IMR-90 (cell line): ENCODE data around the gene FGFR4. TPM values are rescaled to one million over a fixed set of nuclear protein-coding genes. Genes with fewer than 3 reads are reported as not detected.
A peak's percentile ranks its signal among the peaks of the same experiment; 100 is the strongest.

ENCODE experiments used
- ATAC-seq: fragments of 200-7000 bp; cut with Tn5 transposase; 2 replicates; pipeline ENCODE4 v1.9.1; 2020; ENCODE audit warnings: low read depth, mild to moderate bottlenecking, moderate library complexity
- BruUV-seq: library from RNA; stranded (reverse); fragments of 400-500 nt; replicated peaks from 2 replicates; lab custom pipeline; 2021; lab: Mats Ljungman, UMichigan
- CTCF ChIA-PET: fragments of 300-600 bp; formaldehyde crosslinking; extraction: SDS; loops from one replicate; lab custom pipeline; 2021; ENCODE audit warnings: antibody characterized with exemption; lab: Yijun Ruan, JAX
- POLR2A ChIA-PET: fragments of 300-600 bp; sonication (Branson Sonifier 250); formaldehyde crosslinking; loops from one replicate; lab custom pipeline; 2022; ENCODE audit warnings: antibody characterized with exemption; ENCODE audit not compliant: unreplicated experiment; lab: Charles Lee
- DNase-seq: peaks from one replicate; pipeline ENCODE4 v3.0.0; 2013
- H2AFZ ChIP-seq: replicated peaks from 2 replicates; pipeline ENCODE3; 2013; ENCODE audit warnings: low read length, mild to moderate bottlenecking; ENCODE audit not compliant: poor library complexity
- H2AK5ac ChIP-seq: 2 replicates; pipeline ENCODE4 v1.6.1; 2013; ENCODE audit warnings: low read depth, low read length, inconsistent platforms
- H2AK9ac ChIP-seq: replicated peaks from 2 replicates; pipeline ENCODE3; 2013; ENCODE audit warnings: mild to moderate bottlenecking, low read depth, low read length, moderate library complexity; ENCODE audit not compliant: poor library complexity
- H2BK120ac ChIP-seq: 2 replicates; pipeline ENCODE4 v1.6.1; 2013; ENCODE audit warnings: low read depth, low read length, inconsistent platforms
- H2BK15ac ChIP-seq: 3 replicates; pipeline ENCODE4 v1.6.1; 2013; ENCODE audit warnings: low read depth, low read length, inconsistent platforms
- H2BK20ac ChIP-seq: 2 replicates; pipeline ENCODE4 v1.6.1; 2013; ENCODE audit warnings: low read depth, mild to moderate bottlenecking, inconsistent platforms, low read length, moderate library complexity
- H2BK5ac ChIP-seq: 2 replicates; pipeline ENCODE4 v1.6.1; 2013; ENCODE audit warnings: mild to moderate bottlenecking, low read depth, low read length, inconsistent platforms; ENCODE audit not compliant: poor library complexity, severe bottlenecking
- H3K14ac ChIP-seq: replicated peaks from 2 replicates; pipeline ENCODE4 v1.6.1; 2013; ENCODE audit warnings: low read depth, low read length, inconsistent platforms
- H3K18ac ChIP-seq: 2 replicates; pipeline ENCODE4 v1.6.1; 2013; ENCODE audit warnings: low read depth, low read length, control low read depth
- H3K23ac ChIP-seq: 2 replicates; pipeline ENCODE4 v1.6.1; 2013; ENCODE audit warnings: low read depth, low read length, inconsistent platforms
- H3K27ac ChIP-seq: 2 replicates; pipeline ENCODE4 v1.5.1; 2013; ENCODE audit warnings: mild to moderate bottlenecking, control low read depth, low read length; ENCODE audit not compliant: insufficient read depth
- H3K27me3 ChIP-seq: 2 replicates; pipeline ENCODE4 v1.6.1; 2013; ENCODE audit warnings: low read length; ENCODE audit not compliant: control insufficient read depth, insufficient read depth
- H3K36me3 ChIP-seq: 2 replicates; pipeline ENCODE4 v1.6.1; 2013; ENCODE audit warnings: low read length, mixed read lengths; ENCODE audit not compliant: control insufficient read depth, insufficient read depth
- H3K4ac ChIP-seq: 2 replicates; pipeline ENCODE4 v1.6.1; 2013; ENCODE audit warnings: low read depth, low read length, inconsistent platforms
- H3K4me1 ChIP-seq: 2 replicates; pipeline ENCODE4 v1.6.1; 2013; ENCODE audit warnings: low read length, mixed read lengths; ENCODE audit not compliant: control insufficient read depth, insufficient read depth
- H3K4me2 ChIP-seq: 2 replicates; pipeline ENCODE4 v1.6.1; 2013; ENCODE audit warnings: low read depth, mild to moderate bottlenecking, control low read depth, low read length, moderate library complexity
- H3K4me3 ChIP-seq: 2 replicates; pipeline ENCODE4 v1.5.1; 2013; ENCODE audit warnings: low read depth, mild to moderate bottlenecking, control low read depth, low read length, moderate library complexity; ENCODE audit not compliant: insufficient read depth
- H3K56ac ChIP-seq: 2 replicates; pipeline ENCODE4 v1.6.1; 2013; ENCODE audit warnings: low read length, inconsistent platforms; ENCODE audit not compliant: insufficient read depth; ENCODE audit errors: extremely low read depth
- H3K79me1 ChIP-seq, 2 experiments: 2 replicates each; pipeline ENCODE4 v1.6.1; 2013; ENCODE audit warnings: low read length in 2 of 2, inconsistent platforms in 1 of 2, low read depth in 1 of 2
- H3K9ac ChIP-seq: 2 replicates; pipeline ENCODE4 v1.6.1; 2013; ENCODE audit warnings: low read depth, low read length, control low read depth
- H3K9me1 ChIP-seq: 2 replicates; pipeline ENCODE4 v1.6.1; 2013; ENCODE audit warnings: low read length, inconsistent platforms; ENCODE audit not compliant: insufficient read depth
- H3K9me3 ChIP-seq: 2 replicates; pipeline ENCODE4 v1.6.1; 2013; ENCODE audit warnings: low read length; ENCODE audit not compliant: control insufficient read depth, insufficient read depth
- H4K20me1 ChIP-seq: 2 replicates; pipeline ENCODE4 v1.6.1; 2013; ENCODE audit warnings: low read length, inconsistent platforms; ENCODE audit not compliant: insufficient read depth
- H4K5ac ChIP-seq: 2 replicates; pipeline ENCODE4 v1.6.1; 2013; ENCODE audit warnings: mild to moderate bottlenecking, low read depth, low read length, control low read depth
- H4K8ac ChIP-seq, 2 experiments: 2 replicates each; pipeline ENCODE4 v1.6.1; 2013; ENCODE audit warnings: low read depth in 2 of 2, low read length in 2 of 2, control low read depth in 1 of 2, inconsistent platforms in 1 of 2
- H4K91ac ChIP-seq: 2 replicates; pipeline ENCODE4 v1.6.1; 2013; ENCODE audit warnings: low read depth, low read length, inconsistent platforms; ENCODE audit not compliant: insufficient read depth
- BHLHE40 ChIP-seq: fragments of 150-350 bp; IDR thresholded peaks from 2 replicates; pipeline ENCODE4 v1.6.1; 2016; ENCODE audit warnings: mild to moderate bottlenecking, low read depth, low read length
- CEBPB ChIP-seq: IDR thresholded peaks from 2 replicates; pipeline ENCODE4 v1.6.1; 2012; ENCODE audit warnings: low read depth, low read length, improper control_type of control experiment
- CHD1 ChIP-seq: IDR thresholded peaks from 2 replicates; pipeline ENCODE4 v1.6.1; 2012; ENCODE audit warnings: low read depth, low read length, improper control_type of control experiment
- CTCF ChIP-seq: conservative IDR thresholded peaks from 2 replicates; pipeline ENCODE4 v1.5.1; 2012; ENCODE audit warnings: mild to moderate bottlenecking, low read depth, low read length, improper control_type of control experiment
- ELK1 ChIP-seq: fragments of 150-350 bp; IDR thresholded peaks from 2 replicates; pipeline ENCODE4 v1.6.1; 2016; ENCODE audit warnings: low read depth, mild to moderate bottlenecking, low read length, moderate library complexity, borderline replicate concordance
- FOS ChIP-seq: fragments of 150-350 bp; IDR thresholded peaks from 2 replicates; pipeline ENCODE4 v1.6.1; 2016; ENCODE audit warnings: low read depth, low read length
- MAFK ChIP-seq: IDR thresholded peaks from 2 replicates; pipeline ENCODE4 v1.6.1; 2012; ENCODE audit warnings: low read depth, low read length, improper control_type of control experiment
- POLR2A ChIP-seq: IDR thresholded peaks from 2 replicates; pipeline ENCODE4 v1.6.1; 2012; ENCODE audit warnings: mild to moderate bottlenecking, low read depth, low read length
- RCOR1 ChIP-seq: IDR thresholded peaks from 2 replicates; pipeline ENCODE4 v1.6.1; 2012; ENCODE audit warnings: mild to moderate bottlenecking, low read length, improper control_type of control experiment; ENCODE audit not compliant: insufficient replicate concordance
- RFX5 ChIP-seq: IDR thresholded peaks from 2 replicates; pipeline ENCODE4 v1.8.0; 2012; ENCODE audit warnings: low read depth, mild to moderate bottlenecking, low read length, moderate library complexity
- USF2 ChIP-seq: fragments of 150-350 bp; IDR thresholded peaks from 2 replicates; pipeline ENCODE4 v1.6.1; 2017; ENCODE audit warnings: mild to moderate bottlenecking, antibody characterized with exemption, low read length, low read depth
- WGBS, 2 experiments: methylation state at CpG; one replicate each; pipeline versions ENCODE4 v1.1.5 to v1.1.7; 2013; ENCODE audit warnings: missing lambda C conversion rate in 2 of 2; ENCODE audit not compliant: insufficient read length in 1 of 2; ENCODE audit errors: extremely low coverage in 2 of 2; 5-methylcytosine and 5-hydroxymethylcytosine counted together
- dilution Hi-C: fragments of 300-500 bp; cut with HindIII; formaldehyde crosslinking; loops from one replicate; pipeline ENCODE4 v1.14.3; 2018; ENCODE audit warnings: low sequenced_read_pairs; ENCODE audit not compliant: unreplicated experiment
- in situ Hi-C: fragments of 300-500 bp; cut with MboI; formaldehyde crosslinking; loops from 3 replicates; pipeline ENCODE4 v1.14.3; 2019; ENCODE audit warnings: low sequenced_read_pairs, inconsistent platforms, mixed read lengths
- intact Hi-C: fragments of 100-400 bp; cut with micrococcal nuclease; formaldehyde crosslinking; loops from 2 replicates; pipeline ENCODE4 v1.10.0; 2022
- polyA plus RNA-seq, 3 experiments: library from polyadenylated mRNA; depleted of rRNA; stranded (reverse); fragments of >200 nt; gene quantifications; 2 replicates each; pipeline ENCODE4 v1.2.3, GENCODE V29; 2012; ENCODE audit warnings: low replicate concordance in 1 of 3
- total RNA-seq: library from RNA; depleted of rRNA; stranded (reverse); fragments of >200 nt; gene quantifications from 2 replicates; pipeline ENCODE4 v1.2.3, GENCODE V29; 2012

FGFR4 gene
- total and polyA plus RNA-seq, 2 of the 4 experiments (the other 2 are of a cell fraction) = 0.90 to 2.4 TPM

GRCh38 chr5:177095088-177095669, 8.5 kb downstream of the FGFR4 start (continued):
- no peak for TF ChIP-seq RCOR1

- H3K4ac ChIP-seq = no peak overlapping the region
- no peak overlapping the region for H3K23ac ChIP-seq
- H3K4me1 ChIP-seq = peaks cover 38% of the 10 kb centered on the region
- H3K4me2 ChIP-seq = no peak overlapping the region
- H2BK20ac ChIP-seq = no peak overlapping the region
- intact Hi-C loops (no loop called here), in situ Hi-C loops (no loop called here), dilution Hi-C loops (no loop called here)
- ChIA-PET POLR2A (no interaction called here), CTCF (no interaction called here)
- DNase-seq (no peak), ATAC-seq (no peak)
- H3K27ac ChIP-seq = no peak overlapping the region
- H3K18ac ChIP-seq = no peak overlapping the region; the same call in 1 of the 2 replicates
- no TSS peak for BruUV-seq
- peak overlapping the region; percentile 50 for H2AK9ac ChIP-seq
- H4K91ac ChIP-seq = no peak overlapping the region
- H3K14ac ChIP-seq = no peak overlapping the region
- H2BK5ac ChIP-seq = no peak overlapping the region
- H2BK120ac ChIP-seq = no peak overlapping the region
- no peak overlapping the region for H4K8ac ChIP-seq
- no peaks in the 10 kb centered on the region for H3K9me3 ChIP-seq
- H3K4me3 ChIP-seq = no peak overlapping the region
- H3K36me3 ChIP-seq = peaks cover 8% of the 10 kb centered on the region; the same call in 1 of the 2 replicates
- H3K79me1 ChIP-seq = no peaks in the 10 kb centered on the region
- H4K5ac ChIP-seq = no peak overlapping the region; the same call in 1 of the 2 replicates
- peak overlapping the region; percentile 77 for H2AK5ac ChIP-seq
- no peaks in the 10 kb centered on the region for H4K20me1 ChIP-seq
- H3K27me3 ChIP-seq = no peaks in the 10 kb centered on the region
- no peak overlapping the region for H2AFZ ChIP-seq
- H3K9ac ChIP-seq = no peak overlapping the region
- H3K9me1 ChIP-seq = 0 out of 2 replicates have a peak, but pooled peaks cover 6% of the 10 kb centered on the region
- no peak overlapping the region for H3K56ac ChIP-seq
- no peak overlapping the region for H2BK15ac ChIP-seq
- 93% methylated on average over 6 of the region's 29 CpGs; no CpG with 5 or more reads in 1 of the 2 experiments for WGBS, 2 experiments
- TF ChIP-seq MAFK (no peak), POLR2A (no peak), FOS (no peak), ELK1 (no peak), CEBPB (no peak), RCOR1 (no peak), BHLHE40 (no peak), CTCF (no peak), USF2 (no peak), RFX5 (no peak), CHD1 (no peak)
Measured at GRCh38 chr5:177096162-177097015, 9.7 kb downstream of the FGFR4 start.
